B cell (primary cell): Measurements from ENCODE around the gene MIPEP. TPM values are rescaled to one million over a fixed set of nuclear protein-coding genes. Genes with fewer than 3 reads are reported as not detected.

ENCODE experiments used
- ATAC-seq: fragments of 200-7000 bp; cut with Tn5 transposase; one replicate; pipeline ENCODE4 v1.10.0; 2021; ENCODE audit warnings: low read depth, mild to moderate bottlenecking, moderate number of reproducible peaks, moderate library complexity
- CTCF ChIA-PET: fragments of 350-600 bp; sonication (Branson Sonifier 250); formaldehyde crosslinking; loops from one replicate; lab custom pipeline; 2021; ENCODE audit warnings: antibody characterized with exemption, inconsistent platforms; lab: Charles Lee
- POLR2A ChIA-PET: fragments of 350-600 bp; sonication (Branson Sonifier 250); formaldehyde crosslinking; loops from one replicate; lab custom pipeline; 2021; ENCODE audit warnings: antibody characterized with exemption; lab: Charles Lee
- DNase-seq: peaks from one replicate; pipeline ENCODE4 v3.0.0; 2013
- H2AFZ ChIP-seq: 2 replicates; pipeline ENCODE4 v1.6.1; 2012; ENCODE audit warnings: mild to moderate bottlenecking, low read depth, low read length; ENCODE audit not compliant: insufficient read depth, poor library complexity, severe bottlenecking
- H3K27ac ChIP-seq, 2 donors: 1 replicate in 1 of 2; 2 replicates in 1 of 2; pipeline ENCODE4 v1.5.1; 2012 to 2013; ENCODE audit warnings: low read length in 2 of 2, mild to moderate bottlenecking in 2 of 2, moderate library complexity in 1 of 2
- H3K27me3 ChIP-seq, 4 experiments: fragments of 200-600 bp in 1 of 4; sonication (generic) in 1 of 4; replicated peaks in 1 of 4; 1 replicate in 2 of 4; 2 replicates in 2 of 4; pipeline versions ENCODE4 v1.6.1 to v1.7.0; 2013 to 2016; ENCODE audit warnings: low read length in 3 of 4, mild to moderate bottlenecking in 2 of 4, mixed read lengths in 1 of 4, moderate library complexity in 1 of 4; ENCODE audit not compliant: insufficient read depth in 4 of 4, control insufficient read depth in 3 of 4; ENCODE audit errors: control extremely low read depth in 1 of 4
- H3K36me3 ChIP-seq, 2 experiments: replicated peaks in 1 of 2; 1 replicate in 1 of 2; 2 replicates in 1 of 2; pipeline versions ENCODE4 v1.6.1 to v1.7.1; 2013; ENCODE audit warnings: low read length in 1 of 2; ENCODE audit not compliant: insufficient read depth in 2 of 2, control insufficient read depth in 1 of 2; ENCODE audit errors: control extremely low read depth in 1 of 2, extremely low read depth in 1 of 2
- H3K4me1 ChIP-seq, 2 donors: fragments of 200-600 bp in 1 of 2; sonication (generic) in 1 of 2; 1 replicate in 1 of 2; 2 replicates in 1 of 2; pipeline versions ENCODE4 v1.5.1 to v1.6.1; 2013 to 2017; ENCODE audit warnings: low read length in 2 of 2; ENCODE audit not compliant: control insufficient read depth in 2 of 2, insufficient read depth in 2 of 2
- H3K4me2 ChIP-seq: replicated peaks from 2 replicates; pipeline ENCODE3; 2012; ENCODE audit warnings: mild to moderate bottlenecking, low read depth, low read length; ENCODE audit not compliant: poor library complexity, severe bottlenecking
- H3K4me3 ChIP-seq, 5 experiments: fragments of 200-600 bp in 1 of 5; sonication (generic) in 1 of 5; 1 replicate in 3 of 5; 2 replicates in 2 of 5; pipeline versions ENCODE4 v1.5.1 to v1.7.0; 2011 to 2016; ENCODE audit warnings: low read length in 4 of 5, mild to moderate bottlenecking in 4 of 5, low read depth in 2 of 5, control low read depth in 1 of 5, moderate library complexity in 1 of 5; ENCODE audit not compliant: insufficient read depth in 1 of 5; ENCODE audit errors: control extremely low read depth in 1 of 5, extremely low read depth in 1 of 5
- H3K79me2 ChIP-seq: fragments of 200-600 bp; sonication (generic); one replicate; pipeline ENCODE4 v1.6.0; 2016; ENCODE audit warnings: low read length; ENCODE audit not compliant: control insufficient read depth, insufficient read depth
- H3K9ac ChIP-seq: fragments of 200-600 bp; sonication (generic); 2 replicates; pipeline ENCODE4 v1.6.1; 2017; ENCODE audit warnings: mild to moderate bottlenecking, low read length, moderate library complexity
- H3K9me3 ChIP-seq, 3 donors: one replicate each; pipeline versions ENCODE4 v1.6.1 to v1.7.1; 2013; ENCODE audit warnings: low read length in 2 of 3; ENCODE audit not compliant: control insufficient read depth in 2 of 3, insufficient read depth in 1 of 3; ENCODE audit errors: control extremely low read depth in 1 of 3
- H4K20me1 ChIP-seq: 2 replicates; pipeline ENCODE4 v1.6.0; 2012; ENCODE audit warnings: mild to moderate bottlenecking, low read length; ENCODE audit not compliant: insufficient read depth, control insufficient read depth, poor library complexity, severe bottlenecking
- H3K27ac Mint-ChIP-seq: one replicate; pipeline ENCODE4 v1.8.0; 2021; ENCODE audit warnings: mixed read lengths
- H3K27me3 Mint-ChIP-seq: one replicate; pipeline ENCODE4 v1.8.0; 2021; ENCODE audit warnings: mixed read lengths
- H3K4me1 Mint-ChIP-seq: one replicate; pipeline ENCODE4 v1.8.0; 2021; ENCODE audit warnings: mixed read lengths
- H3K4me3 Mint-ChIP-seq: one replicate; pipeline ENCODE4 v1.8.0; 2021; ENCODE audit warnings: mixed read lengths
- H3K9me3 Mint-ChIP-seq: one replicate; pipeline ENCODE4 v1.8.0; 2022; ENCODE audit warnings: mixed read lengths; ENCODE audit not compliant: insufficient read depth
- CTCF ChIP-seq: fragments of 200-600 bp; IDR thresholded peaks from one replicate; pipeline ENCODE4 v1.8.0; 2022; ENCODE audit warnings: antibody characterized with exemption, mild to moderate bottlenecking
- EZH2 ChIP-seq: IDR thresholded peaks from 2 replicates; pipeline ENCODE4 v1.6.1; 2012; ENCODE audit warnings: borderline replicate concordance, low read depth, mild to moderate bottlenecking, moderate library complexity, low read length; ENCODE audit not compliant: insufficient read depth, poor library complexity, severe bottlenecking
- whole genome bisulfite sequencing: methylation state at CpG from one replicate; pipeline ENCODE4 v1.1.5; 2013; ENCODE audit warnings: missing lambda C conversion rate; ENCODE audit not compliant: insufficient coverage; 5-methylcytosine and 5-hydroxymethylcytosine counted together
- intact Hi-C: fragments of 100-400 bp; cut with micrococcal nuclease; formaldehyde crosslinking; loops from one replicate; pipeline ENCODE4 v1.10.0; 2022
- polyA plus RNA-seq: library from polyadenylated mRNA; depleted of rRNA; stranded (reverse); fragments of >200 nt; gene quantifications from 2 replicates; pipeline ENCODE4 v1.2.3, GENCODE V29; 2012
- total RNA-seq, 2 donors: library from RNA; stranded (reverse); fragments of 120-200 nt in 1 of 2; gene quantifications; 1 replicate in 1 of 2; 2 replicates in 1 of 2; pipeline versions ENCODE4 v1.2.3 to v1.2.4, GENCODE V29; 2013 to 2022

The MIPEP gene
- total and polyA plus RNA-seq, 2 donors (not counting 1 experiment from before 2014, with no cell fraction given) = 6.2 to 16.9 TPM

GRCh38 chr13:23912469-23912868 lies 23.3 kb upstream of the MIPEP start:
- no peak overlapping the region for H3K4me3 Mint-ChIP-seq
- Histone ChIP-seq H3K79me2 (no peaks in the 10 kb centered on the region), H4K20me1 (no peaks in the 10 kb centered on the region), H2AFZ (no peak overlapping the region), H3K4me2 (no peak overlapping the region), H3K9me3 (no peaks in the 10 kb centered on the region), H3K4me1 (no peaks in the 10 kb centered on the region), H3K4me3 (no peak overlapping the region), H3K36me3 (no peaks in the 10 kb centered on the region), H3K27ac (no peak overlapping the region), H3K27me3 (peaks cover 0 to 26% (median 4%) of the 10 kb centered on the region in 4 experiments), H3K9ac (no peak overlapping the region)
- no peak for TF ChIP-seq CTCF
- no peak for TF ChIP-seq EZH2
- ATAC-seq (no peak), DNase-seq (no peak)
- no peaks in the 10 kb centered on the region for H3K9me3 Mint-ChIP-seq
- H3K4me1 Mint-ChIP-seq = no peaks in the 10 kb centered on the region
- peaks cover 44% of the 10 kb centered on the region for H3K27me3 Mint-ChIP-seq
- H3K27ac Mint-ChIP-seq = no peak overlapping the region
- no CpG with 5 or more reads among the region's 1 CpG for WGBS
- CTCF ChIA-PET = no interaction called here
- POLR2A ChIA-PET = no interaction called here
- intact Hi-C loops = no loop called here

GRCh38 chr13:23909606-23910005 lies 20.4 kb upstream of the MIPEP start:
- Mint-ChIP-seq H3K27me3 (peaks cover 35% of the 10 kb centered on the region), H3K9me3 (no peaks in the 10 kb centered on the region), H3K4me1 (no peaks in the 10 kb centered on the region), H3K27ac (no peak overlapping the region), H3K4me3 (no peak overlapping the region)
- Histone ChIP-seq H3K27ac (no peak overlapping the region), H3K9ac (no peak overlapping the region), H3K4me2 (no peak overlapping the region), H3K79me2 (no peaks in the 10 kb centered on the region), H3K27me3 (peaks cover 0 to 17% (median 8%) of the 10 kb centered on the region in 4 experiments), H3K9me3 (no peaks in the 10 kb centered on the region), H4K20me1 (no peaks in the 10 kb centered on the region), H3K4me3 (no peak overlapping the region), H2AFZ (no peak overlapping the region), H3K4me1 (no peaks in the 10 kb centered on the region), H3K36me3 (no peaks in the 10 kb centered on the region)
- TF ChIP-seq CTCF (no peak), EZH2 (no peak)
- no peak for ATAC-seq
- ChIA-PET POLR2A (no interaction called here), CTCF (interaction anchor here (1.2 kb wide), 1 partner anchor 21 kb away, joined by 3 read pairs; no protein-coding TSS in a partner anchor)
- intact Hi-C loops = no loop called here
- DNase-seq = no peak
